Measurements from ENCODE around the gene CCDC172. TPM values are rescaled to one million over a fixed set of nuclear protein-coding genes. Genes with fewer than 3 reads are reported as not detected.

Gene CCDC172
- total and polyA plus RNA-seq, 8 donors, result not detected

- H3K9me3 ChIP-seq, result no peaks in the 10 kb centered on the region
- H3K27ac ChIP-seq, result no peak overlapping the region
- no peak for TF ChIP-seq CTCF (IDR thresholded peaks at IDR 0.05)
- DNase-seq (no peak), ATAC-seq (no peak)
- intact Hi-C loops (cut with DNase I), result no loop called here
- no peaks in the 10 kb centered on the region for H3K4me1 ChIP-seq
- H3K4me3 ChIP-seq, result no peak overlapping the region
- no peaks in the 10 kb centered on the region for H3K36me3 ChIP-seq
- H3K27me3 ChIP-seq, result no peaks in the 10 kb centered on the region
Observed at GRCh38 chr10:116311016-116311415, 13.2 kb upstream of the CCDC172 start.

- no peak overlapping the region for H3K4me3 ChIP-seq
- no peak for TF ChIP-seq CTCF (IDR thresholded peaks at IDR 0.05)
- H3K4me1 ChIP-seq, result no peaks in the 10 kb centered on the region
- no peaks in the 10 kb centered on the region for H3K27me3 ChIP-seq
- no peaks in the 10 kb centered on the region for H3K36me3 ChIP-seq
- ATAC-seq, result no peak
- no peak for DNase-seq
- H3K9me3 ChIP-seq, result no peaks in the 10 kb centered on the region
- H3K27ac ChIP-seq, result no peak overlapping the region
- intact Hi-C loops (cut with DNase I), result no loop called here
Observed at GRCh38 chr10:116311706-116312490, 12.3 kb upstream of the CCDC172 start.

GRCh38 chr10:116312548-116312947, 11.7 kb upstream of the CCDC172 start:
- ATAC-seq (no peak), DNase-seq (no peak)
- no peaks in the 10 kb centered on the region for H3K36me3 ChIP-seq
- no peak overlapping the region for H3K4me3 ChIP-seq
- intact Hi-C loops (cut with DNase I), result no loop called here
- no peak for TF ChIP-seq CTCF (IDR thresholded peaks at IDR 0.05)
- H3K4me1 ChIP-seq, result no peaks in the 10 kb centered on the region
- no peaks in the 10 kb centered on the region for H3K9me3 ChIP-seq
- no peaks in the 10 kb centered on the region for H3K27me3 ChIP-seq
- H3K27ac ChIP-seq, result no peak overlapping the region

- H3K4me3 ChIP-seq, result no peak overlapping the region
- no peaks in the 10 kb centered on the region for H3K4me1 ChIP-seq
- intact Hi-C loops (cut with DNase I), result no loop called here
- ATAC-seq, result no peak
- no peak for DNase-seq
- no peak overlapping the region for H3K27ac ChIP-seq
- no peaks in the 10 kb centered on the region for H3K9me3 ChIP-seq
- H3K27me3 ChIP-seq, result no peaks in the 10 kb centered on the region
- H3K36me3 ChIP-seq, result no peaks in the 10 kb centered on the region
- TF ChIP-seq CTCF (IDR thresholded peaks at IDR 0.05), result no peak
Observed at GRCh38 chr10:116316503-116316902, 7.7 kb upstream of the CCDC172 start.

- Histone ChIP-seq H3K9me3 (no peaks in the 10 kb centered on the region), H3K27me3 (peaks cover 0 to 14% of the 10 kb centered on the region in 2 donors), H3K4me1 (no peaks in the 10 kb centered on the region), H3K4me3 (no peak overlapping the region), H3K36me3 (no peaks in the 10 kb centered on the region), H3K27ac (no peak overlapping the region)
- intact Hi-C loops (cut with DNase I), result no loop called here
- TF ChIP-seq CTCF (IDR thresholded peaks at IDR 0.05), result no peak
- DNase-seq, result no peak
- no peak for ATAC-seq
Observed at GRCh38 chr10:116324951-116325635, 845 bp downstream of the CCDC172 start.
